Peyer's patch (tissue), 4 donors: ENCODE data around the gene MFAP5. TPM values are rescaled to one million over a fixed set of nuclear protein-coding genes. Genes with fewer than 3 reads are reported as not detected.
"Not testable (repeated sequence)": the region's sequence is repeated elsewhere in the genome, so short reads cannot be mapped to it uniquely, and the experiment has no call there.

Source experiments
- DNase-seq, 3 donors: peaks; one replicate each; pipeline ENCODE4 v3.0.0-alpha.2; 2017 to 2019
- H3K27ac ChIP-seq, 4 donors: fragments of 200-600 bp; sonication (generic); one replicate each; pipeline ENCODE4 v1.5.1; 2016 to 2019
- H3K27me3 ChIP-seq, 2 donors: fragments of 200-600 bp; sonication (generic); one replicate each; pipeline ENCODE4 v1.5.1; 2019
- H3K36me3 ChIP-seq, 3 donors: fragments of 200-600 bp; sonication (generic); one replicate each; pipeline ENCODE4 v1.5.1; 2016 to 2019
- H3K4me1 ChIP-seq, 4 donors: fragments of 200-600 bp; sonication (generic); one replicate each; pipeline ENCODE4 v1.5.1; 2016 to 2019
- H3K4me3 ChIP-seq, 4 donors: fragments of 200-600 bp; sonication (generic); 1 replicate in 3 of 4; 2 replicates in 1 of 4; pipeline ENCODE4 v1.5.1; 2016 to 2019; ENCODE audit warnings: mild to moderate bottlenecking in 1 of 4
- H3K9me3 ChIP-seq, 4 donors: fragments of 200-600 bp; sonication (generic); one replicate each; pipeline ENCODE4 v1.5.1; 2016 to 2019; ENCODE audit warnings: mild to moderate bottlenecking in 1 of 4
- CTCF ChIP-seq, 6 experiments: fragments of 450-650 bp in 4 of 6; fragments of 200-600 bp in 2 of 6; sonication (generic) in 1 of 6; IDR thresholded peaks; one replicate each; pipeline ENCODE4 v1.5.1; 2017 to 2019; ENCODE audit warnings: antibody characterized with exemption in 6 of 6, mild to moderate bottlenecking in 3 of 6, moderate library complexity in 1 of 6
- POLR2A ChIP-seq, 2 donors: fragments of 450-650 bp; IDR thresholded peaks; one replicate each; pipeline ENCODE4 v1.5.1; 2017; ENCODE audit warnings: antibody characterized with exemption in 2 of 2, mild to moderate bottlenecking in 2 of 2, moderate library complexity in 2 of 2
- total RNA-seq, 4 donors: library from RNA; depleted of rRNA; stranded (reverse); fragments of >200 nt; gene quantifications; one replicate each; pipeline ENCODE4 v1.1.0, GENCODE V29; 2016

The MFAP5 gene
- total RNA-seq, 4 donors from 2014 or later = 17.3 to 67.4 (median 32.4) TPM

GRCh38 chr12:8629486-8630033, 33.1 kb downstream of the MFAP5 start:
- Histone ChIP-seq H3K4me1 (no peaks in the 10 kb centered on the region), H3K36me3 (no peaks in the 10 kb centered on the region), H3K9me3 (no peaks in the 10 kb centered on the region), H3K27ac (no peak overlapping the region), H3K27me3 (no peaks in the 10 kb centered on the region), H3K4me3 (no peak overlapping the region)
- DNase-seq = no peak
- TF ChIP-seq CTCF (IDR thresholded peaks at IDR 0.05) = no peak
- TF ChIP-seq POLR2A (IDR thresholded peaks at IDR 0.05) = no peak

GRCh38 chr12:8628731-8629130, 33.9 kb downstream of the MFAP5 start:
- Histone ChIP-seq H3K9me3 (no peaks in the 10 kb centered on the region), H3K27me3 (no peaks in the 10 kb centered on the region), H3K36me3 (no peaks in the 10 kb centered on the region), H3K4me3 (no peak overlapping the region), H3K4me1 (no peaks in the 10 kb centered on the region), H3K27ac (no peak overlapping the region)
- DNase-seq = no peak
- TF ChIP-seq CTCF (IDR thresholded peaks at IDR 0.05) = no peak
- no peak for TF ChIP-seq POLR2A (IDR thresholded peaks at IDR 0.05)

- H3K27me3 ChIP-seq, H3K9me3 ChIP-seq, H3K36me3 ChIP-seq, H3K27ac ChIP-seq, DNase-seq, H3K4me3 ChIP-seq, H3K4me1 ChIP-seq: not testable (repeated sequence)
These were observed 37.9 kb downstream of the MFAP5 start for GRCh38 chr12:8624750-8625149.

- no peak overlapping the region for H3K4me3 ChIP-seq
- H3K4me1 ChIP-seq = no peaks in the 10 kb centered on the region
- DNase-seq = no peak
- H3K36me3 ChIP-seq = no peaks in the 10 kb centered on the region
- TF ChIP-seq POLR2A (IDR thresholded peaks at IDR 0.05) (no peak), CTCF (IDR thresholded peaks at IDR 0.05) (no peak)
- H3K27me3 ChIP-seq = no peaks in the 10 kb centered on the region
- no peaks in the 10 kb centered on the region for H3K9me3 ChIP-seq
- H3K27ac ChIP-seq = no peak overlapping the region
These were observed 40.0 kb downstream of the MFAP5 start for GRCh38 chr12:8622646-8623045.

- Histone ChIP-seq H3K27me3 (no peaks in the 10 kb centered on the region), H3K4me3 (no peak overlapping the region), H3K4me1 (no peaks in the 10 kb centered on the region), H3K9me3 (no peaks in the 10 kb centered on the region), H3K27ac (no peak overlapping the region), H3K36me3 (no peaks in the 10 kb centered on the region)
- TF ChIP-seq CTCF (IDR thresholded peaks at IDR 0.05) (no peak), POLR2A (IDR thresholded peaks at IDR 0.05) (no peak)
- DNase-seq = no peak
These were observed 47.4 kb downstream of the MFAP5 start for GRCh38 chr12:8615206-8615605.

- H3K4me3 ChIP-seq, H3K36me3 ChIP-seq, H3K4me1 ChIP-seq, DNase-seq, H3K9me3 ChIP-seq, H3K27me3 ChIP-seq, H3K27ac ChIP-seq: not testable (repeated sequence)
These were observed 48.7 kb downstream of the MFAP5 start for GRCh38 chr12:8613881-8614280.

- H3K9me3 ChIP-seq = no peaks in the 10 kb centered on the region
- no peak for DNase-seq
- no peak within 1 kb of the TSS for H3K4me3 ChIP-seq
- no peaks in the 10 kb centered on the region for H3K36me3 ChIP-seq
- no peak for TF ChIP-seq CTCF (IDR thresholded peaks at IDR 0.05)
- TF ChIP-seq POLR2A (IDR thresholded peaks at IDR 0.05) = no peak
- no peaks in the 10 kb centered on the region for H3K27me3 ChIP-seq
- H3K4me1 ChIP-seq = peaks cover 0 to 4% (median 0%) of the 10 kb centered on the region in 4 donors
- no peak within 1 kb of the TSS for H3K27ac ChIP-seq
These were observed 50.0 kb downstream of the MFAP5 start, which contains the start of gene AICDA for GRCh38 chr12:8612629-8613028. TSS of gene AICDA (minus strand) at chr12:8612859. CDS start at chr12:8612767, 92 bp downstream.
